IMR-90 (cell line): Measurements from ENCODE around the gene SMC4. TPM values are rescaled to one million over a fixed set of nuclear protein-coding genes. Genes with fewer than 3 reads are reported as not detected.

ENCODE experiments used
- ATAC-seq: fragments of 200-7000 bp; cut with Tn5 transposase; 2 replicates; pipeline ENCODE4 v1.9.1; 2020; ENCODE audit warnings: low read depth, mild to moderate bottlenecking, moderate library complexity
- BruUV-seq: library from RNA; stranded (reverse); fragments of 400-500 nt; replicated peaks from 2 replicates; lab custom pipeline; 2021; lab: Mats Ljungman, UMichigan
- CTCF ChIA-PET: fragments of 300-600 bp; formaldehyde crosslinking; extraction: SDS; loops from one replicate; lab custom pipeline; 2021; ENCODE audit warnings: antibody characterized with exemption; lab: Yijun Ruan, JAX
- POLR2A ChIA-PET: fragments of 300-600 bp; sonication (Branson Sonifier 250); formaldehyde crosslinking; loops from one replicate; lab custom pipeline; 2022; ENCODE audit warnings: antibody characterized with exemption; ENCODE audit not compliant: unreplicated experiment; lab: Charles Lee
- DNase-seq: peaks from one replicate; pipeline ENCODE4 v3.0.0; 2013
- H2AFZ ChIP-seq: replicated peaks from 2 replicates; pipeline ENCODE3; 2013; ENCODE audit warnings: low read length, mild to moderate bottlenecking; ENCODE audit not compliant: poor library complexity
- H2AK5ac ChIP-seq: 2 replicates; pipeline ENCODE4 v1.6.1; 2013; ENCODE audit warnings: low read depth, low read length, inconsistent platforms
- H2AK9ac ChIP-seq: replicated peaks from 2 replicates; pipeline ENCODE3; 2013; ENCODE audit warnings: mild to moderate bottlenecking, low read depth, low read length, moderate library complexity; ENCODE audit not compliant: poor library complexity
- H2BK120ac ChIP-seq: 2 replicates; pipeline ENCODE4 v1.6.1; 2013; ENCODE audit warnings: low read depth, low read length, inconsistent platforms
- H2BK15ac ChIP-seq: 3 replicates; pipeline ENCODE4 v1.6.1; 2013; ENCODE audit warnings: low read depth, low read length, inconsistent platforms
- H2BK20ac ChIP-seq: 2 replicates; pipeline ENCODE4 v1.6.1; 2013; ENCODE audit warnings: low read depth, mild to moderate bottlenecking, inconsistent platforms, low read length, moderate library complexity
- H2BK5ac ChIP-seq: 2 replicates; pipeline ENCODE4 v1.6.1; 2013; ENCODE audit warnings: mild to moderate bottlenecking, low read depth, low read length, inconsistent platforms; ENCODE audit not compliant: poor library complexity, severe bottlenecking
- H3K14ac ChIP-seq: replicated peaks from 2 replicates; pipeline ENCODE4 v1.6.1; 2013; ENCODE audit warnings: low read depth, low read length, inconsistent platforms
- H3K18ac ChIP-seq: 2 replicates; pipeline ENCODE4 v1.6.1; 2013; ENCODE audit warnings: low read depth, low read length, control low read depth
- H3K23ac ChIP-seq: 2 replicates; pipeline ENCODE4 v1.6.1; 2013; ENCODE audit warnings: low read depth, low read length, inconsistent platforms
- H3K27ac ChIP-seq: 2 replicates; pipeline ENCODE4 v1.5.1; 2013; ENCODE audit warnings: mild to moderate bottlenecking, control low read depth, low read length; ENCODE audit not compliant: insufficient read depth
- H3K27me3 ChIP-seq: 2 replicates; pipeline ENCODE4 v1.6.1; 2013; ENCODE audit warnings: low read length; ENCODE audit not compliant: control insufficient read depth, insufficient read depth
- H3K36me3 ChIP-seq: 2 replicates; pipeline ENCODE4 v1.6.1; 2013; ENCODE audit warnings: low read length, mixed read lengths; ENCODE audit not compliant: control insufficient read depth, insufficient read depth
- H3K4ac ChIP-seq: 2 replicates; pipeline ENCODE4 v1.6.1; 2013; ENCODE audit warnings: low read depth, low read length, inconsistent platforms
- H3K4me1 ChIP-seq: 2 replicates; pipeline ENCODE4 v1.6.1; 2013; ENCODE audit warnings: low read length, mixed read lengths; ENCODE audit not compliant: control insufficient read depth, insufficient read depth
- H3K4me2 ChIP-seq: 2 replicates; pipeline ENCODE4 v1.6.1; 2013; ENCODE audit warnings: low read depth, mild to moderate bottlenecking, control low read depth, low read length, moderate library complexity
- H3K4me3 ChIP-seq: 2 replicates; pipeline ENCODE4 v1.5.1; 2013; ENCODE audit warnings: low read depth, mild to moderate bottlenecking, control low read depth, low read length, moderate library complexity; ENCODE audit not compliant: insufficient read depth
- H3K56ac ChIP-seq: 2 replicates; pipeline ENCODE4 v1.6.1; 2013; ENCODE audit warnings: low read length, inconsistent platforms; ENCODE audit not compliant: insufficient read depth; ENCODE audit errors: extremely low read depth
- H3K79me1 ChIP-seq, 2 experiments: 2 replicates each; pipeline ENCODE4 v1.6.1; 2013; ENCODE audit warnings: low read length in 2 of 2, inconsistent platforms in 1 of 2, low read depth in 1 of 2
- H3K9ac ChIP-seq: 2 replicates; pipeline ENCODE4 v1.6.1; 2013; ENCODE audit warnings: low read depth, low read length, control low read depth
- H3K9me1 ChIP-seq: 2 replicates; pipeline ENCODE4 v1.6.1; 2013; ENCODE audit warnings: low read length, inconsistent platforms; ENCODE audit not compliant: insufficient read depth
- H3K9me3 ChIP-seq: 2 replicates; pipeline ENCODE4 v1.6.1; 2013; ENCODE audit warnings: low read length; ENCODE audit not compliant: control insufficient read depth, insufficient read depth
- H4K20me1 ChIP-seq: 2 replicates; pipeline ENCODE4 v1.6.1; 2013; ENCODE audit warnings: low read length, inconsistent platforms; ENCODE audit not compliant: insufficient read depth
- H4K5ac ChIP-seq: 2 replicates; pipeline ENCODE4 v1.6.1; 2013; ENCODE audit warnings: mild to moderate bottlenecking, low read depth, low read length, control low read depth
- H4K8ac ChIP-seq, 2 experiments: 2 replicates each; pipeline ENCODE4 v1.6.1; 2013; ENCODE audit warnings: low read depth in 2 of 2, low read length in 2 of 2, control low read depth in 1 of 2, inconsistent platforms in 1 of 2
- H4K91ac ChIP-seq: 2 replicates; pipeline ENCODE4 v1.6.1; 2013; ENCODE audit warnings: low read depth, low read length, inconsistent platforms; ENCODE audit not compliant: insufficient read depth
- CEBPB ChIP-seq: IDR thresholded peaks from 2 replicates; pipeline ENCODE4 v1.6.1; 2012; ENCODE audit warnings: low read depth, low read length, improper control_type of control experiment
- MAFK ChIP-seq: IDR thresholded peaks from 2 replicates; pipeline ENCODE4 v1.6.1; 2012; ENCODE audit warnings: low read depth, low read length, improper control_type of control experiment
- MAZ ChIP-seq: IDR thresholded peaks from 2 replicates; pipeline ENCODE4 v1.6.1; 2012; ENCODE audit warnings: low read depth, mild to moderate bottlenecking, low read length, improper control_type of control experiment, moderate library complexity, borderline replicate concordance
- POLR2A ChIP-seq: IDR thresholded peaks from 2 replicates; pipeline ENCODE4 v1.6.1; 2012; ENCODE audit warnings: mild to moderate bottlenecking, low read depth, low read length
- RAD21 ChIP-seq: IDR thresholded peaks from 2 replicates; pipeline ENCODE4 v1.6.1; 2012; ENCODE audit warnings: low read length, improper control_type of control experiment
- SMC3 ChIP-seq: fragments of 150-350 bp; IDR thresholded peaks from 2 replicates; pipeline ENCODE4 v1.6.1; 2016; ENCODE audit warnings: low read depth, mild to moderate bottlenecking, antibody characterized with exemption, low read length, moderate library complexity
- WGBS, 2 experiments: methylation state at CpG; one replicate each; pipeline versions ENCODE4 v1.1.5 to v1.1.7; 2013; ENCODE audit warnings: missing lambda C conversion rate in 2 of 2; ENCODE audit not compliant: insufficient read length in 1 of 2; ENCODE audit errors: extremely low coverage in 2 of 2; 5-methylcytosine and 5-hydroxymethylcytosine counted together
- dilution Hi-C: fragments of 300-500 bp; cut with HindIII; formaldehyde crosslinking; loops from one replicate; pipeline ENCODE4 v1.14.3; 2018; ENCODE audit warnings: low sequenced_read_pairs; ENCODE audit not compliant: unreplicated experiment
- in situ Hi-C: fragments of 300-500 bp; cut with MboI; formaldehyde crosslinking; loops from 3 replicates; pipeline ENCODE4 v1.14.3; 2019; ENCODE audit warnings: low sequenced_read_pairs, inconsistent platforms, mixed read lengths
- intact Hi-C: fragments of 100-400 bp; cut with micrococcal nuclease; formaldehyde crosslinking; loops from 2 replicates; pipeline ENCODE4 v1.10.0; 2022
- polyA plus RNA-seq, 3 experiments: library from polyadenylated mRNA; depleted of rRNA; stranded (reverse); fragments of >200 nt; gene quantifications; 2 replicates each; pipeline ENCODE4 v1.2.3, GENCODE V29; 2012; ENCODE audit warnings: low replicate concordance in 1 of 3
- total RNA-seq: library from RNA; depleted of rRNA; stranded (reverse); fragments of >200 nt; gene quantifications from 2 replicates; pipeline ENCODE4 v1.2.3, GENCODE V29; 2012
- TF ChIP-seq, protein P1 (sequence below): fragments of 150-350 bp; IDR thresholded peaks from 2 replicates; pipeline ENCODE4 v1.6.1; 2016; ENCODE audit warnings: low read depth, mild to moderate bottlenecking, low read length, moderate library complexity, borderline replicate concordance
- TF ChIP-seq, protein P2 (sequence below): conservative IDR thresholded peaks from 2 replicates; pipeline ENCODE4 v1.5.1; 2012; ENCODE audit warnings: mild to moderate bottlenecking, low read depth, low read length, improper control_type of control experiment

The SMC4 gene
- total and polyA plus RNA-seq, 2 of the 4 experiments (the other 2 are of a cell fraction) = 48.8 to 50.1 TPM

DNA sequence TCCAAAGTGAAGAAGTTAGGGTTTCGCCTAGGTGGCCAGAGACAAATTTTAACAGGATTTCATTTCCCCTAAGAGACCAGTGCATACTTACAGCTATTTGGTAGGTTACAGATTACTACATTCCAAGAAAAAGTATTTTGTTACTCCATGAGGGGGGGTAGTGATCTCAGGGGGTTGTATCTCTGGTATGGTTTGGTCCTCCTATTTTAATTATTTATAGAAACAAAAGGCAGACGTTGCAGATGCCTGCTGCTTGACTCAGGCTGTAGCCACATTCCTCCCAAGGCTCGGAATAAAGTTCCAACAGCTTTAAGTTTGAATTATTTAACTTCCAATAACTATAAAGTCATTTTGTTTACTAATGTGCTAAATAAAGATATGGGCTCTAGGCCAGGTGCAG, 51.4 kb downstream of the SMC4 start:
- H3K18ac ChIP-seq = peak overlapping the region; percentile 96
- peak overlapping the region; percentile 87 for H3K27ac ChIP-seq
- peak overlapping the region; percentile 99; the same call in 1 of the 2 replicates for H3K56ac ChIP-seq
- H3K27me3 ChIP-seq = no peaks in the 10 kb centered on the region
- H3K4ac ChIP-seq = peak overlapping the region; percentile 92
- peaks cover 6% of the 10 kb centered on the region; the same call in 1 of the 2 replicates for H3K9me1 ChIP-seq
- CTCF ChIA-PET = interaction anchor here (0.6 to 0.9 kb wide), 2 partner anchors 11 to 25 kb away, joined by 3 to 4 read pairs; no protein-coding TSS in a partner anchor
- H4K5ac ChIP-seq = peak overlapping the region; percentile 88
- peak overlapping the region; percentile 98 for H2BK20ac ChIP-seq
- H2AK9ac ChIP-seq = peak overlapping the region; percentile 99
- H3K4me1 ChIP-seq = peaks cover 10% of the 10 kb centered on the region
- H3K9ac ChIP-seq = peak overlapping the region; percentile 45
- H4K8ac ChIP-seq = peak overlapping the region; percentile 87 to 90
- WGBS, 2 experiments = no CpG with 5 or more reads among the region's 3 CpGs
- H2BK15ac ChIP-seq = peak overlapping the region; percentile 97
- H4K20me1 ChIP-seq = peaks cover 1% of the 10 kb centered on the region; the same call in 1 of the 2 replicates
- DNase-seq (peak; percentile 93), ATAC-seq (peak; percentile 44)
- peak overlapping the region; percentile 75 for H3K14ac ChIP-seq
- H4K91ac ChIP-seq = peak overlapping the region; percentile 94
- POLR2A ChIA-PET = interaction anchor here (0.5 kb wide), 1 partner anchor 41 kb away, joined by 3 read pairs; no protein-coding TSS in a partner anchor
- intact Hi-C loops = no loop called here
- peak overlapping the region; percentile 93 for H3K23ac ChIP-seq
- peak overlapping the region; percentile 89 for H3K4me2 ChIP-seq
- peak overlapping the region; percentile 68; the same call in 1 of the 2 replicates for H3K4me3 ChIP-seq
- H3K9me3 ChIP-seq = no peaks in the 10 kb centered on the region
- peak overlapping the region; percentile 96 for H2BK120ac ChIP-seq
- H2BK5ac ChIP-seq = peak overlapping the region; percentile 99
- no TSS peak for BruUV-seq
- peak overlapping the region; percentile 63 for H2AFZ ChIP-seq
- dilution Hi-C loops = no loop called here
- H2AK5ac ChIP-seq = peak overlapping the region; percentile 79
- in situ Hi-C loops = no loop called here
- 0 out of 2 replicates have a peak, but pooled peaks have one; percentile 23 for TF ChIP-seq CEBPB
- peak; percentile 45; the same call in 1 of the 2 replicates for TF ChIP-seq MAFK
- TF ChIP-seq, protein P1, sequence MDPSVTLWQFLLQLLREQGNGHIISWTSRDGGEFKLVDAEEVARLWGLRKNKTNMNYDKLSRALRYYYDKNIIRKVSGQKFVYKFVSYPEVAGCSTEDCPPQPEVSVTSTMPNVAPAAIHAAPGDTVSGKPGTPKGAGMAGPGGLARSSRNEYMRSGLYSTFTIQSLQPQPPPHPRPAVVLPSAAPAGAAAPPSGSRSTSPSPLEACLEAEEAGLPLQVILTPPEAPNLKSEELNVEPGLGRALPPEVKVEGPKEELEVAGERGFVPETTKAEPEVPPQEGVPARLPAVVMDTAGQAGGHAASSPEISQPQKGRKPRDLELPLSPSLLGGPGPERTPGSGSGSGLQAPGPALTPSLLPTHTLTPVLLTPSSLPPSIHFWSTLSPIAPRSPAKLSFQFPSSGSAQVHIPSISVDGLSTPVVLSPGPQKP = no peak
- no peak for TF ChIP-seq MAZ
- TF ChIP-seq, protein P2, sequence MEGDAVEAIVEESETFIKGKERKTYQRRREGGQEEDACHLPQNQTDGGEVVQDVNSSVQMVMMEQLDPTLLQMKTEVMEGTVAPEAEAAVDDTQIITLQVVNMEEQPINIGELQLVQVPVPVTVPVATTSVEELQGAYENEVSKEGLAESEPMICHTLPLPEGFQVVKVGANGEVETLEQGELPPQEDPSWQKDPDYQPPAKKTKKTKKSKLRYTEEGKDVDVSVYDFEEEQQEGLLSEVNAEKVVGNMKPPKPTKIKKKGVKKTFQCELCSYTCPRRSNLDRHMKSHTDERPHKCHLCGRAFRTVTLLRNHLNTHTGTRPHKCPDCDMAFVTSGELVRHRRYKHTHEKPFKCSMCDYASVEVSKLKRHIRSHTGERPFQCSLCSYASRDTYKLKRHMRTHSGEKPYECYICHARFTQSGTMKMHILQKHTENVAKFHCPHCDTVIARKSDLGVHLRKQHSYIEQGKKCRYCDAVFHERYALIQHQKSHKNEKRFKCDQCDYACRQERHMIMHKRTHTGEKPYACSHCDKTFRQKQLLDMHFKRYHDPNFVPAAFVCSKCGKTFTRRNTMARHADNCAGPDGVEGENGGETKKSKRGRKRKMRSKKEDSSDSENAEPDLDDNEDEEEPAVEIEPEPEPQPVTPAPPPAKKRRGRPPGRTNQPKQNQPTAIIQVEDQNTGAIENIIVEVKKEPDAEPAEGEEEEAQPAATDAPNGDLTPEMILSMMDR = 0 out of 2 replicates have a peak, but pooled peaks have one; percentile 1
- TF ChIP-seq POLR2A = no peak
- TF ChIP-seq SMC3 = no peak
- no peak for TF ChIP-seq RAD21
- peaks cover 4 to 22% of the 10 kb centered on the region in 2 experiments; a peak in 2 of 4 replicates for H3K79me1 ChIP-seq
- H3K36me3 ChIP-seq = no peaks in the 10 kb centered on the region
